GM12873 (cell line): ENCODE measurements around the gene PRSS8.

ENCODE experiments used
- CTCF ChIP-seq: IDR thresholded peaks from 2 replicates; pipeline ENCODE4 v1.5.1; 2012; ENCODE audit warnings: low read depth, mild to moderate bottlenecking, moderate library complexity, low read length, control low read depth; ENCODE audit not compliant: insufficient read depth; ENCODE audit errors: missing control alignments

Gene PRSS8

GRCh38 chr16:31113121-31114120, 22.1 kb downstream of the PRSS8 start:
- no peak for TF ChIP-seq CTCF

GRCh38 chr16:31112711-31113110, 22.8 kb downstream of the PRSS8 start:
- no peak for TF ChIP-seq CTCF

- no peak for TF ChIP-seq CTCF
Measured at GRCh38 chr16:31111881-31112466, 23.6 kb downstream of the PRSS8 start.

- no peak for TF ChIP-seq CTCF
Measured at GRCh38 chr16:31110106-31111034, 25.2 kb downstream of the PRSS8 start.

GRCh38 chr16:31109622-31110021, 25.9 kb downstream of the PRSS8 start:
- TF ChIP-seq CTCF: no peak

- no peak for TF ChIP-seq CTCF
Measured at GRCh38 chr16:31108794-31109558, 26.6 kb downstream of the PRSS8 start.
